Endodermal cell (in vitro differentiated cells): Measurements from ENCODE around the gene CCT5. TPM values are rescaled to one million over a fixed set of nuclear protein-coding genes. Genes with fewer than 3 reads are reported as not detected.

Experiments
- DNase-seq: peaks from one replicate; pipeline ENCODE4 v3.0.0-alpha.2; 2017
- H3K27ac ChIP-seq: 2 replicates; pipeline ENCODE4 v1.5.1; 2013; ENCODE audit warnings: mild to moderate bottlenecking, low read depth, low read length, moderate library complexity
- H3K27me3 ChIP-seq: 2 replicates; pipeline ENCODE4 v1.6.1; 2013; ENCODE audit warnings: mild to moderate bottlenecking, low read length, moderate library complexity; ENCODE audit not compliant: insufficient read depth, control insufficient read depth, poor library complexity, severe bottlenecking
- H3K36me3 ChIP-seq: 2 replicates; pipeline ENCODE4 v1.7.0; 2013; ENCODE audit warnings: mild to moderate bottlenecking, low read length, moderate library complexity; ENCODE audit not compliant: control insufficient read depth, insufficient read depth
- H3K4me1 ChIP-seq: one replicate; pipeline ENCODE4 v1.7.0; 2013; ENCODE audit warnings: low read length; ENCODE audit not compliant: control insufficient read depth, insufficient read depth
- H3K4me3 ChIP-seq: 2 replicates; pipeline ENCODE4 v1.5.1; 2013; ENCODE audit warnings: mild to moderate bottlenecking, low read length, moderate library complexity
- H3K9ac ChIP-seq: 2 replicates; pipeline ENCODE4 v1.6.1; 2013; ENCODE audit warnings: mild to moderate bottlenecking, low read length, moderate library complexity; ENCODE audit not compliant: poor library complexity, severe bottlenecking; ENCODE audit errors: extremely low read depth
- H3K9me3 ChIP-seq: 2 replicates; pipeline ENCODE4 v1.6.1; 2013; ENCODE audit warnings: mild to moderate bottlenecking, low read length, moderate library complexity; ENCODE audit not compliant: control insufficient read depth
- H3K27ac Mint-ChIP-seq: 2 replicates; pipeline ENCODE4 v1.8.0; 2020; ENCODE audit warnings: mixed read lengths
- H3K27me3 Mint-ChIP-seq: 2 replicates; pipeline ENCODE4 v1.8.0; 2021; ENCODE audit warnings: mild to moderate bottlenecking, mixed read lengths; ENCODE audit not compliant: insufficient read depth
- H3K36me3 Mint-ChIP-seq: 2 replicates; pipeline ENCODE4 v1.8.0; 2020; ENCODE audit warnings: low read depth, mixed read lengths
- H3K4me1 Mint-ChIP-seq: 2 replicates; pipeline ENCODE4 v1.8.0; 2020; ENCODE audit warnings: mixed read lengths
- H3K4me3 Mint-ChIP-seq: 2 replicates; pipeline ENCODE4 v1.8.0; 2020; ENCODE audit warnings: mild to moderate bottlenecking, moderate library complexity, mixed read lengths
- H3K9me3 Mint-ChIP-seq: 2 replicates; pipeline ENCODE4 v1.8.0; 2020; ENCODE audit warnings: mild to moderate bottlenecking, mixed read lengths
- WGBS, 2 experiments: methylation state at CpG; one replicate each; pipeline versions ENCODE4 v1.1.5 to v1.1.7; 2013; ENCODE audit warnings: missing lambda C conversion rate in 2 of 2, mixed read lengths in 1 of 2; ENCODE audit not compliant: insufficient coverage in 1 of 2, insufficient read length in 1 of 2; 5-methylcytosine and 5-hydroxymethylcytosine counted together
- total RNA-seq, 2 donors: library from RNA; stranded (reverse); fragmentation: NEBNext Ultra II Directional in 1 of 2; extraction: Animal tissue kit (Norgen Biotek cat#: 25700) in 1 of 2; gene quantifications; 2 replicates in 1 of 2; 3 replicates in 1 of 2; pipeline ENCODE4 v1.2.1, GENCODE V29; 2021
- TF ChIP-seq, protein P1 (sequence below): fragments of 200-600 bp; sonication (generic); conservative IDR thresholded peaks from 2 replicates; pipeline ENCODE4 v1.5.0; 2021; ENCODE audit warnings: antibody characterized with exemption, mild to moderate bottlenecking

Gene CCT5
- total RNA-seq, 2 donors from 2014 or later = 316 to 356 TPM

DNA sequence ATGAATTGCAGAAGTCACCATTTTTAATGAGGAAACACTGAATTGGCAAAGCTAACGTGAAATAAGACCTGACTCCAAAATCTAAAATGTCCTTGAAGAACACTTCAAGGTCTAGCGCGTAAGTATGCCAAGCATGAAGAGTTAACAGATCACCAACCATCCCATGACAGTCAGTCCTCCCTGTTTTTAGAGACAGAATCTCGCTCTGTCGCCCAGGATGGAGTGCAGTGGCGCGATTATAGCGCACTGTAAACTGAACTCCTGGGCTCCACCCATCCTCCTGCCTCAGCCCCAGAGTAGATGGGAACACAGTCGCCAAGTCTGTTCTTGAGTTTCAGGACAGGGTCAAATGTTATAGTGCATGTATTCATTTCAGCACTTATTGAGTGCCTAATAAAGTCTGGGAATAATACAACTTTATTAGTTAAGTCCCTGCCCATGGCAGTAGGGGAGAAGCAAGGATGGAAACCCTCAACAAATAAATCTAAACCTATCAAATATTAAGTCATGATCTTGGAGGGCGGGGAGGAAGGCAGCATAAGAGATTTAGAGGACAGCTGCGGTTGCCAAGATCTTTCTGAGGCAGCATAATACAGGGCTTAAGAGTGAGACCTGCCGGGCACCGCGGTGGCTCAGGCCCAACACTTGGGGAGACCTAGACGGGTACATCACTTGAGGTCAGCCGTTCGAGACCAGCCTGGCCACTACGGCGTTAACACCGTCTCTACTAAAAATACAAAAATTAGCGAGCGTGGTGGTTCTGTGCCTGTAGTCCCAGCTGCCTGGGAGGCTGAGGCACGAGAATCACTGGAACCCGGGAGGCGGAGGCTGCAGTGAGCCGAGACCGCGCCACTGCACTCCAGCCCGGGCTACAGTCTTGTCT is 1.5 kb upstream of the CCT5 start:
- H3K9me3 ChIP-seq = no peaks in the 10 kb centered on the region

DNA sequence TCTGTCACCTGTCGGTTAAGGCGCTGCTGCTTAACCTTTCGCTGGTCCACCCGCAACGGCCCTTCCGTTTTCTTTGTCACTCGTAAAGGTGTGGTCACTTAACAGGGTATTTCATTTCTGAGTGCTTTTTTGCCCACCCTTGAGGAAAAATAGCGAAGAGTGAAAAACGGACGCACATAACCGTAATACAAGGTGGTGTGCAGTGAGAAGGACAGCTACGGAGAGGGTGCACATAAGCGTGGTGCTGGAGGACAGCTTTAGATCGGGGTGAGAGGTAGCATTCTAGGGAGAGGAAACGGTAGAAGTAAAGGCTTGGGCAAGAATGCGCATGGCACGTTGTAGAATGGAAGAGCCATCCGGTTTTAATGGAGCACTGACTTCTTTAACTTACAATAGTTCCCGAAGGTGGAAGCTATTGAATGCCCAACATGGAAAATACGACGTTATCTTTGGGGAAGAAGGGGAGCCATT is 761 bp downstream of the CCT5 start:
- Histone ChIP-seq H3K9me3 (no peaks in the 10 kb centered on the region), H3K4me3 (peak overlapping the region; percentile 96), H3K9ac (peak overlapping the region; percentile 97), H3K36me3 (peaks cover 38% of the 10 kb centered on the region), H3K27me3 (no peaks in the 10 kb centered on the region), H3K27ac (peak overlapping the region; percentile 99), H3K4me1 (peaks cover 10% of the 10 kb centered on the region)
- peaks cover 21% of the 10 kb centered on the region for H3K4me1 Mint-ChIP-seq
- DNase-seq = no peak
- peaks cover 30% of the 10 kb centered on the region for H3K36me3 Mint-ChIP-seq
- TF ChIP-seq, protein P1, sequence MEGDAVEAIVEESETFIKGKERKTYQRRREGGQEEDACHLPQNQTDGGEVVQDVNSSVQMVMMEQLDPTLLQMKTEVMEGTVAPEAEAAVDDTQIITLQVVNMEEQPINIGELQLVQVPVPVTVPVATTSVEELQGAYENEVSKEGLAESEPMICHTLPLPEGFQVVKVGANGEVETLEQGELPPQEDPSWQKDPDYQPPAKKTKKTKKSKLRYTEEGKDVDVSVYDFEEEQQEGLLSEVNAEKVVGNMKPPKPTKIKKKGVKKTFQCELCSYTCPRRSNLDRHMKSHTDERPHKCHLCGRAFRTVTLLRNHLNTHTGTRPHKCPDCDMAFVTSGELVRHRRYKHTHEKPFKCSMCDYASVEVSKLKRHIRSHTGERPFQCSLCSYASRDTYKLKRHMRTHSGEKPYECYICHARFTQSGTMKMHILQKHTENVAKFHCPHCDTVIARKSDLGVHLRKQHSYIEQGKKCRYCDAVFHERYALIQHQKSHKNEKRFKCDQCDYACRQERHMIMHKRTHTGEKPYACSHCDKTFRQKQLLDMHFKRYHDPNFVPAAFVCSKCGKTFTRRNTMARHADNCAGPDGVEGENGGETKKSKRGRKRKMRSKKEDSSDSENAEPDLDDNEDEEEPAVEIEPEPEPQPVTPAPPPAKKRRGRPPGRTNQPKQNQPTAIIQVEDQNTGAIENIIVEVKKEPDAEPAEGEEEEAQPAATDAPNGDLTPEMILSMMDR = no peak
- 0% methylated on average over 21 of the region's 21 CpGs for WGBS, 2 experiments
- H3K9me3 Mint-ChIP-seq = no peaks in the 10 kb centered on the region
- no peaks in the 10 kb centered on the region for H3K27me3 Mint-ChIP-seq
- H3K4me3 Mint-ChIP-seq = peak overlapping the region; percentile 75
- H3K27ac Mint-ChIP-seq = peak overlapping the region; percentile 64

More for the DNA sequence above, 1.5 kb upstream of the CCT5 start:
- Mint-ChIP-seq H3K27me3 (no peaks in the 10 kb centered on the region), H3K4me3 (peak overlapping the region; percentile 75), H3K4me1 (peaks cover 24% of the 10 kb centered on the region), H3K27ac (peak overlapping the region; percentile 100), H3K36me3 (peaks cover 13% of the 10 kb centered on the region), H3K9me3 (no peaks in the 10 kb centered on the region)
- Histone ChIP-seq H3K4me1 (peaks cover 9% of the 10 kb centered on the region), H3K27ac (peak overlapping the region; percentile 99), H3K36me3 (peaks cover 16% of the 10 kb centered on the region), H3K4me3 (peak overlapping the region; percentile 96), H3K27me3 (no peaks in the 10 kb centered on the region), H3K9ac (peak overlapping the region; percentile 97)
- 87 to 89% methylated on average over 24 to 29 of the region's 29 CpGs for WGBS, 2 experiments
- TF ChIP-seq, protein P1 = no peak
- peak; percentile 47 for DNase-seq

DNA sequence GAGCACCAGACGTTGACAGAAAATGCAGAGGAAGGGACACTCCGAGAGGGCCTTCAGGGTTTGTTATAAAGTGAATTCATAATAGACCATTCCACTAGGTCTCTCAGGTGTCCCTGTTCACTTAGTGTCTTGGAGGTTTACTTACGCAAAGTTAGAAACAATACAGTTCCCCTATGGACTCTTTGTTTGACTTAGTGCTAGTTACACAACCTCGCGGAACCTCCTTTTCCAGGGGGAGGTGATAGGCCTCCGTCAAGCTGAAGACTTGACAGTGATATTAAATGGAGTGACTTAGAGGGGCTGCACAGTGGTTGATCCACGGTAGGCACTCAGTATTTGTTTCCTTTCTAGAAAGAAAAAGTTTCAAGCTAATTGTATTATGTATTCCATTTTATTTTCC is 1.3 kb downstream of the CCT5 start:
- Histone ChIP-seq H3K9ac (peak overlapping the region; percentile 97), H3K4me1 (peaks cover 10% of the 10 kb centered on the region), H3K9me3 (no peaks in the 10 kb centered on the region), H3K4me3 (peak overlapping the region; percentile 96), H3K27ac (no peak overlapping the region), H3K27me3 (no peaks in the 10 kb centered on the region), H3K36me3 (peaks cover 44% of the 10 kb centered on the region)
- H3K27me3 Mint-ChIP-seq = no peaks in the 10 kb centered on the region
- DNase-seq = peak; percentile 38
- TF ChIP-seq, protein P1 = no peak
- peak overlapping the region; percentile 75 for H3K4me3 Mint-ChIP-seq
- 46 to 47% methylated on average over 3 to 7 of the region's 7 CpGs for WGBS, 2 experiments
- H3K36me3 Mint-ChIP-seq = peaks cover 36% of the 10 kb centered on the region
- H3K4me1 Mint-ChIP-seq = peaks cover 21% of the 10 kb centered on the region
- H3K27ac Mint-ChIP-seq = peak overlapping the region; percentile 64
- H3K9me3 Mint-ChIP-seq = no peaks in the 10 kb centered on the region
